Measurements from ENCODE around the gene SNPH. TPM values are rescaled to one million over a fixed set of nuclear protein-coding genes. Genes with fewer than 3 reads are reported as not detected.

The SNPH gene
- total and polyA plus RNA-seq, 2 of the 8 experiments (the other 6 are each of a cell fraction or from before 2014, with no cell fraction given) = 0.98 to 4.9 TPM

DNA sequence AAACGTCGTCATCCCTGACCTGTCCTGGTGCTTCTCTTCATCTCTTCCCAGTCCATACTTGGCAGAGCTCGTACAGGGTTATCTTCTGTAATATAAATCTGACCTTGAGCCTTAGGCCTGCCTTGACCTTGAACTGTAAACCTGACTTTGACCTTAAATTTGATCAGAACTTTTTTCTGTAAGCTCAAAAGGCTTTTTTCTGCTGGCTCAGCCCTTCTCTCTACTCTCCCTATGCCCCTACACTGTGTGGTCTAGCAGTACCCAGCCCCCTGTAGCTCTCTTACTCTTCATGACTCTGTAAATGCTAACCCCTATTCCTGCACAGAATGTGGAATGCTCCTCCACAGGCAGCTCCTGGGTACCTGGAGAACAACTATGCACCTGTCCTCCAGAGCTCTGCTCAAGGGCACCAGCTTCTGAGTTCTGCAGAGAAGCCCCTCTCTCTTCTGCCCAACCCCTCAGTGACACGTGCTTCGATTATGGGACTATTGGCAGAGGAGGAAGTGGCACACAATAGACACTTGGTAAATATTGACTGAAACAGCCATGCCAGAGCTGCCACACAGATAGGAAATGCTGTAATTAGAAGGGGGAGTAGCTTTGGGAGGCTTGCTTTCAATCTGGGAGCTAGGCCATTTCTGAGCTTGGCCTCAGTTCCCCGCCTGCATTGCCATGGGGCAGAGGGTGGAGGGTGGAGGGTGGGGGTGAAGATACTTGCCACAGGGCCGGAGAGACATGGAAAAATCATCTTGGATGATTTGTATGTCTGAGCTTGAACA, 15.4 kb downstream of the SNPH start:
- no peak overlapping the region for H4K8ac ChIP-seq (ENCODE audit: extremely low read depth, insufficient read depth, low read length)
- ChIA-PET CTCF (ENCODE audit: partially characterized antibody) (interaction anchor here (0.6 to 2.4 kb wide), 13 partner anchors 10 to 521 kb away, joined by 3 to 7 read pairs (median 3); no protein-coding TSS in a partner anchor), POLR2A (ENCODE audit: partially characterized antibody) (interaction anchor here (1.0 kb wide), 2 partner anchors 24 to 57 kb away, joined by 3 read pairs; no protein-coding TSS in a partner anchor)
- no peak overlapping the region for H2BK20ac ChIP-seq (ENCODE audit: low read length)
- no peaks in the 10 kb centered on the region; the same call in 1 of the 2 replicates for H3K79me1 ChIP-seq (ENCODE audit: low read depth, low read length)
- no peak overlapping the region for H3K4me2 ChIP-seq (ENCODE audit: insufficient read depth in 1 of 2, low read depth in 2 of 2, low read length in 2 of 2)
- H2BK12ac ChIP-seq (ENCODE audit: low read depth, low read length) = no peak overlapping the region
- 81% methylated on average over 7 of the region's 7 CpGs; no CpG with 5 or more reads in 1 of the 2 experiments for WGBS, 2 experiments (ENCODE audit: extremely low coverage in 1 of 2, insufficient coverage in 1 of 2, insufficient read length in 1 of 2, insufficient replicate concordance in 2 of 2, low coverage in 1 of 2, low lambda C conversion rate in 2 of 2, missing lambda C conversion rate in 1 of 2)
- H2BK5ac ChIP-seq (ENCODE audit: low read depth, low read length) = no peak overlapping the region
- no peak overlapping the region for H2AFZ ChIP-seq (ENCODE audit: low read length)
- no peak overlapping the region for H2BK15ac ChIP-seq (ENCODE audit: low read length)
- no peak overlapping the region for H3K14ac ChIP-seq (ENCODE audit: insufficient read length)
- H3K4ac ChIP-seq (replicated peaks; ENCODE audit: insufficient read length, low read depth, low read length) = no peak overlapping the region
- H3K18ac ChIP-seq (ENCODE audit: extremely low read depth, low read length) = no peak overlapping the region
- H4K20me1 ChIP-seq (replicated peaks in 1 of 2; ENCODE audit: control insufficient read depth in 1 of 2, insufficient read depth in 2 of 2, low read length in 2 of 2) = peaks cover 0 to 9% of the 10 kb centered on the region in 2 experiments
- no peak overlapping the region for H2AK5ac ChIP-seq (ENCODE audit: low read depth, low read length)
- no peak overlapping the region for H3K56ac ChIP-seq (replicated peaks; ENCODE audit: insufficient read length, low read depth, low read length)
- FAIRE-seq = no peak
- H3K36me3 ChIP-seq (ENCODE audit: control insufficient read depth in 2 of 4, insufficient read depth in 4 of 4, low read length in 3 of 4) = no peaks in the 10 kb centered on the region; a peak in 1 of 8 replicates
- H3K27me3 ChIP-seq (replicated peaks in 1 of 4; ENCODE audit: control insufficient read depth in 3 of 4, extremely low read depth in 1 of 4, insufficient read depth in 3 of 4, low read length in 3 of 4) = no peaks in the 10 kb centered on the region
- no peak overlapping the region for H3K4me3 ChIP-seq (ENCODE audit: extremely low read depth in 1 of 4, insufficient read depth in 2 of 4, low read depth in 3 of 4, low read length in 4 of 4)
- H3K23ac ChIP-seq (ENCODE audit: insufficient read length) = no peak overlapping the region
- H4K91ac ChIP-seq (replicated peaks; ENCODE audit: insufficient read length, low read length) = no peak overlapping the region
- H3K9ac ChIP-seq (replicated peaks in 1 of 4; ENCODE audit: extremely low read depth in 1 of 4, low read depth in 3 of 4, low read length in 3 of 4) = no peak overlapping the region
- peak in 1 of 2 experiments; percentile 20 for DNase-seq (ENCODE audit: low read depth in 1 of 2, low spot score in 2 of 2)
- H3K23me2 ChIP-seq (ENCODE audit: low read depth, low read length) = peaks cover 10% of the 10 kb centered on the region; the same call in 1 of the 2 replicates
- H3K79me2 ChIP-seq (ENCODE audit: control insufficient read depth in 1 of 2, insufficient read depth in 2 of 2, low read length in 2 of 2) = no peaks in the 10 kb centered on the region
- H2BK120ac ChIP-seq (replicated peaks; ENCODE audit: low read depth, low read length) = no peak overlapping the region
- H3K27ac ChIP-seq (ENCODE audit: low read depth, low read length) = no peak overlapping the region
- no peaks in the 10 kb centered on the region for H3K9me3 ChIP-seq (ENCODE audit: insufficient read depth in 2 of 2, low read depth in 1 of 2, low read length in 1 of 2)
- no peak overlapping the region for H4K5ac ChIP-seq (ENCODE audit: insufficient read length, low read depth, low read length)
- H3K4me1 ChIP-seq (replicated peaks in 1 of 4; ENCODE audit: control insufficient read depth in 3 of 4, insufficient read depth in 4 of 4, low read length in 3 of 4) = 0 out of 7 replicates have a peak, but pooled peaks cover 0 to 2% (median under 1%) of the 10 kb centered on the region in 4 experiments
- TF ChIP-seq CBX8 (IDR thresholded peaks at IDR 0.05; ENCODE audit: borderline replicate concordance, low read depth, low read length) (no peak), NRF1 (IDR thresholded peaks at IDR 0.05; ENCODE audit: low read depth, low read length) (no peak), HDAC2 (IDR thresholded peaks at IDR 0.05; ENCODE audit: borderline replicate concordance in 1 of 2, low read depth in 2 of 2, low read length in 2 of 2) (no peak), EP300 (IDR thresholded peaks at IDR 0.05; ENCODE audit: borderline replicate concordance in 1 of 2, low read depth in 2 of 2, low read length in 2 of 2) (no peak), BCL11A (IDR thresholded peaks at IDR 0.05; ENCODE audit: low read depth in 2 of 2, low read length in 2 of 2) (no peak), SP2 (IDR thresholded peaks at IDR 0.05; ENCODE audit: low read length) (no peak)
- TF ChIP-seq, protein P1, sequence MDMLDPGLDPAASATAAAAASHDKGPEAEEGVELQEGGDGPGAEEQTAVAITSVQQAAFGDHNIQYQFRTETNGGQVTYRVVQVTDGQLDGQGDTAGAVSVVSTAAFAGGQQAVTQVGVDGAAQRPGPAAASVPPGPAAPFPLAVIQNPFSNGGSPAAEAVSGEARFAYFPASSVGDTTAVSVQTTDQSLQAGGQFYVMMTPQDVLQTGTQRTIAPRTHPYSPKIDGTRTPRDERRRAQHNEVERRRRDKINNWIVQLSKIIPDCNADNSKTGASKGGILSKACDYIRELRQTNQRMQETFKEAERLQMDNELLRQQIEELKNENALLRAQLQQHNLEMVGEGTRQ (IDR thresholded peaks at IDR 0.05; ENCODE audit: low read length) = no peak

Measured in H1 (cell line).